22Rv1 (cell line): ENCODE results near the gene DCTN3.

Experiments used
- ZFX ChIP-seq: fragments of 450-650 bp; IDR thresholded peaks from 2 replicates; pipeline ENCODE4 v1.6.1; 2017; ENCODE audit warnings: antibody characterized with exemption, borderline replicate concordance
- TF ChIP-seq, protein P1 (sequence below): fragments of 450-650 bp; IDR thresholded peaks from 2 replicates; pipeline ENCODE4 v1.5.1; 2017; ENCODE audit warnings: mild to moderate bottlenecking

GRCh38 chr9:34589636-34590380 lies 30.5 kb downstream of the DCTN3 start, which contains the start of gene CNTFR:
- TF ChIP-seq, protein P1, sequence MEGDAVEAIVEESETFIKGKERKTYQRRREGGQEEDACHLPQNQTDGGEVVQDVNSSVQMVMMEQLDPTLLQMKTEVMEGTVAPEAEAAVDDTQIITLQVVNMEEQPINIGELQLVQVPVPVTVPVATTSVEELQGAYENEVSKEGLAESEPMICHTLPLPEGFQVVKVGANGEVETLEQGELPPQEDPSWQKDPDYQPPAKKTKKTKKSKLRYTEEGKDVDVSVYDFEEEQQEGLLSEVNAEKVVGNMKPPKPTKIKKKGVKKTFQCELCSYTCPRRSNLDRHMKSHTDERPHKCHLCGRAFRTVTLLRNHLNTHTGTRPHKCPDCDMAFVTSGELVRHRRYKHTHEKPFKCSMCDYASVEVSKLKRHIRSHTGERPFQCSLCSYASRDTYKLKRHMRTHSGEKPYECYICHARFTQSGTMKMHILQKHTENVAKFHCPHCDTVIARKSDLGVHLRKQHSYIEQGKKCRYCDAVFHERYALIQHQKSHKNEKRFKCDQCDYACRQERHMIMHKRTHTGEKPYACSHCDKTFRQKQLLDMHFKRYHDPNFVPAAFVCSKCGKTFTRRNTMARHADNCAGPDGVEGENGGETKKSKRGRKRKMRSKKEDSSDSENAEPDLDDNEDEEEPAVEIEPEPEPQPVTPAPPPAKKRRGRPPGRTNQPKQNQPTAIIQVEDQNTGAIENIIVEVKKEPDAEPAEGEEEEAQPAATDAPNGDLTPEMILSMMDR = no peak
- no peak for TF ChIP-seq ZFX
